ENCODE measurements around the gene EVC.
"Not testable (repeated sequence)": the region's sequence is repeated elsewhere in the genome, so short reads cannot be mapped to it uniquely, and the experiment has no call there.

EVC gene

DNA sequence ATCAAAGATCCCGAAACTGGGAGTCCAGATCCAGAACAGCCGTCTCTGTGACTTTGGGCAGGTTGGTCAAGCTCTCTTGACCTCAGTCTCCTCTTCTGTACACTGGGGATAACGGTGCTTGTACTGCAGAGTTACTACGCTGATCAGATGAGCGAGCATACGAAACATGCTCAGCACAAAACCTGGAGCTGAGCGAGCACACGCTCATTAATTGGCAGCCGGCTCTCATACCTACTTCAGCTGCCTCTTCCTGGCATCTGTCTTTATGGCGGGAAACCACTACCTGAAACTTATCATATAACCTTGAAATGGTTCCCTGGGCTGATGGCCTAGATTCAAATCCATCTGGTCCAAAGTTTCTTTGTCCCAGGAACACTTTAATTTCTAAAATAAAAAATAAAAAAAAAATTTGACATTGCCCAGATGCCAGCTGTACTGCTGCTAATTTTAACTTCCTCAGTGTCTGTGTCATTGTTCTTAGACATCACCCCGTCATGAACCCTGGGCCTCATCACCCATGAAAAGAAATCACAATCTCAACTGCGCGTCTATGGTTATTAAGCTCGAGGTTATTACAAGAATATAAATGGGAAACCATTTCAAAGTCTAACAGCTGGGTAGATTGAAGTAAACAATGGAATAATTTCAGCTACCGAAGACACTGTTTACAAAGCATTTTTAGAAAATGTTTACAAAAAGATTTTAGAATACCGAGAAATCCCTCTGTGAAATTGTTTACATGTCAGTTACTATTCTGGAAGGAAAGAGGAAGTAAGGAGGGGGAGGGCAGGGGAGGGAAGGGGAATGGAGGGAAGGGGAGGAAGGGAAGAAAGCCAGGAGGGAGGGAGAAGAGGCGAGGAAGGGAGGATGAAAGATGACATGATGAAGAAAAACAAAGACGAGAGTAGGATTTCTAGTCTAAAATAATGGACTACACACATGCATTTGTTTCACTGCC, 132.9 kb downstream of the EVC start:
- no peak for DNase-seq (ENCODE audit: low spot score)

DNA sequence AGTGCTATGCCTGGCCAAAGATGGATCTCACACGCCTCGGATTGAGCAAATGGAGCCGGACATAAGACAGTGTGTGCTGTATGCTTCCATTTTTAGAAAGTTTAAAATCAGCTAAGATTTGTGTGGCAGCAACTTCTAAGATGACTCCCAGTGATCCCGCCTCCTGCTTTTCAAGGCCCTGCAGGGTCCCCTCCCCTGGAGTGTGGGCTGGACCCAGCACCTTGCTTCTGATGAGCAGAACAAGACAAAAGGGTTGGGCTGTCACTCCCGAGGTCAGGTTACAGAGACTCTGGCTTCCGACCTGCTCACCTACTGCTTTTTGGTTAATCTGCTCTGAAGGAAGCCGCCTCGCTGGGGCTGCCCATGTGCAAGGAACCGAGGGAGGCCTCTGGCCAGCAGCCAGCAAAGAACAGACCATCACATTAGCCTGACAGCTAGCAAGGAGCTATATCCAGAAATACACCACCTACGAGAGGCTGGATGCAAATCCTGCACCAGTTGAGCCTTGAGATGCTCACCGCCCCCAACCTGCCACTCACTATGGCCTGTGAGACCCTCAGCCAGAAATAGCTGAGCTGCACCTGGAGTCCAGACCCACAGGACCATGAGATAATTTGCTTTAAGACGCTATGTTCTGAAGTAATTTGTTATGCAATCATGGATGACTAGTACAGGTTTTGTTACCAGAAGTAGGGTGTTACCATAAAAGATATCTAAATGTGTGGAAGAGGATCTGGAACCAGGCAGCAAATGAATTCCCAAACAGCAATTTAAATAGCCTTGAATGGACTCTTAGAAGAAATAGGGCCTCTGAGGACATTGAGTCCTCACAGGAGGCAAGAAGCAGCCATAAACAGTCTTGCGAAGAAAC, 134.3 kb downstream of the EVC start:
- DNase-seq (ENCODE audit: low spot score): no peak

- no peak for DNase-seq (ENCODE audit: low spot score)
Observed at GRCh38 chr4:5851637-5852301, 140.8 kb downstream of the EVC start.

- DNase-seq (ENCODE audit: low spot score): no peak
Observed at GRCh38 chr4:5852523-5853202, 141.7 kb downstream of the EVC start.

DNA sequence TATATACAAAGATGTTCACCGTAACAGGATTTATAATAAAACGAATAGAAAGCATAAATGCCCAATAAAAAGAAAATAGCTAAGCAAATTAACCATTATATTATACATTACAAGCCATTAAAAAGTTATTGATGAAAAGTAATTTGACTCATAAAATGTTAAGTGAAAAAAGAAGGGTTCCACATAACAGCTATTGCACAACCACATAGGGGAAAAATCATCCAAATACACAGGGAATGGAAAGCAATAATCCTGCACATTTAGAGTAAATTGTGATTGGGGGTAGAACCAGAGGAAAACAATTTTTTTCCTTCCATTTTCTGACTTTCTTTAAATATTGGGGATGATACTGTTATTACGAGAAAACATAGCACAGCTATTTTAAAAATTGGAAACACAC, 143.9 kb downstream of the EVC start:
- no peak for DNase-seq (ENCODE audit: low spot score)

GRCh38 chr4:5856362-5856761, 145.4 kb downstream of the EVC start:
- DNase-seq (ENCODE audit: low spot score): not testable (repeated sequence)

- DNase-seq (ENCODE audit: low spot score): no peak
Observed at GRCh38 chr4:5857199-5857598, 146.2 kb downstream of the EVC start.

- no peak for DNase-seq (ENCODE audit: low spot score)
Observed at GRCh38 chr4:5858020-5858769, 147.2 kb downstream of the EVC start.

DNA sequence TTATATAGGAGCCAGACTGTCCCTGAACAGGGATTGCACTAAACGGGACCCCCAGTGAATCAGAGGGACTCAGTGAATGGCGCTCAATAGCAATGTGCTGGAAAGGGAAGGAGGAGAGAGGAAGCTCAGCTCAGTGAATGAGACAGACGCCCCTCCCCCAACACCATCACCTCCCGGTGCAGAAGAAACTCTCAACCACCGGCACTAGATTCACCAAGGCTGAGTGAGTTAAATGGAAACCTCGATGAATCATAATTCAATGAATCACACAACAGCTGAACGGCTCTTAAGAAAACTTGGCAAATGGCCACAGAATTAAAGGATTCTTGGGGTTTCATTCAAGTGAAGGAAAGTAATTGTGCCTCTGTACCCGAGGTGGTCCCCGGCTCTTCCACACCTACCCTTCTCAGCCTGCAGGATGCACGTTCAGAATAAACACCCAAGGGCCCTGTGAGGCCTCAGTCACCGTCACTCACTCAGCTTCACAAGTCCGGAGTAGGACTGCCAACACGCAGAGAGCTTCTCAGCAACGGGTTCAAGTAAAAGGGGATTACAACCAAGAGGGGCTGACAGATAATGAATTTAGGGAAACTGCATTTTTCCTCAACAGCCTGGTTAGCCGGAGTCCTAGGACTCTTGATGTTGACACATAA, 152.6 kb downstream of the EVC start:
- no peak for DNase-seq (ENCODE audit: low spot score)

All from CD4-positive, alpha-beta T cell treated with Interleukin-2 at 100 ng/mL for 4 hours (primary cell).